Body of pancreas (tissue), 4 donors: Measurements from ENCODE around the gene IL17RE.
"Not testable (repeated sequence)": the region's sequence is repeated elsewhere in the genome, so short reads cannot be mapped to it uniquely, and the experiment has no call there.

ENCODE experiments used
- CTCF ChIP-seq, 7 experiments: fragments of 450-650 bp in 4 of 7; fragments of 200-600 bp in 3 of 7; sonication (generic) in 3 of 7; IDR thresholded peaks; one replicate each; pipeline ENCODE4 v1.5.1; 2016 to 2019; ENCODE audit warnings: antibody characterized with exemption in 7 of 7
- POLR2A ChIP-seq, 3 donors: fragments of 450-650 bp; IDR thresholded peaks; one replicate each; pipeline ENCODE4 v1.6.1; 2016; ENCODE audit warnings: antibody characterized with exemption in 3 of 3, mild to moderate bottlenecking in 2 of 3

- TF ChIP-seq CTCF, POLR2A (IDR thresholded peaks at IDR 0.05): not testable (repeated sequence)
Measured at GRCh38 chr3:9876255-9876654, 26.4 kb upstream of the IL17RE start.
